ENCODE data around the gene PDXK.

The PDXK gene

GRCh38 chr21:43797925-43798715 lies 79.2 kb downstream of the PDXK start:
- peaks cover 33% of the 10 kb centered on the region for H3K36me3 ChIP-seq (ENCODE audit: control insufficient read depth, insufficient read depth, low read length)
- WGBS (ENCODE audit: extremely low coverage, insufficient coverage, low lambda C conversion rate), result no CpG with 5 or more reads among the region's 30 CpGs
- H3K23ac ChIP-seq (ENCODE audit: low read length), result no peak overlapping the region

GRCh38 chr21:43799301-43799840 lies 80.4 kb downstream of the PDXK start:
- Histone ChIP-seq H3K56ac (ENCODE audit: low read length) (no peak overlapping the region), H3K27me3 (ENCODE audit: insufficient read depth, low read length, poor library complexity) (no peaks in the 10 kb centered on the region), H4K8ac (ENCODE audit: low read depth, low read length) (no peak overlapping the region), H3K36me3 (ENCODE audit: control insufficient read depth, insufficient read depth, low read length) (peaks cover 31% of the 10 kb centered on the region), H3K4me1 (ENCODE audit: control insufficient read depth, low read depth, low read length) (no peaks in the 10 kb centered on the region), H3K4ac (ENCODE audit: low read depth, low read length) (no peak overlapping the region), H4K5ac (ENCODE audit: low read length) (no peak overlapping the region), H2BK15ac (replicated peaks; ENCODE audit: low read depth) (no peak overlapping the region), H3K18ac (ENCODE audit: low read length) (no peak overlapping the region), H2BK5ac (ENCODE audit: low read length) (no peak overlapping the region), H3K79me2 (ENCODE audit: control insufficient read depth, insufficient read depth, low read length) (peaks cover 3% of the 10 kb centered on the region), H3K79me1 (ENCODE audit: low read length) (peaks cover 5% of the 10 kb centered on the region), H2AK5ac (ENCODE audit: low read length) (no peak overlapping the region), H3K9ac (ENCODE audit: low read length) (no peak overlapping the region), H3K23ac (ENCODE audit: low read length) (no peak overlapping the region), H2BK120ac (ENCODE audit: low read depth, low read length) (no peak overlapping the region), H3K27ac (ENCODE audit: low read depth, low read length) (no peak overlapping the region), H3K4me3 (ENCODE audit: low read length) (no peak overlapping the region), H3K4me2 (ENCODE audit: low read length) (no peak overlapping the region)
- no peak for DNase-seq
- no CpG with 5 or more reads among the region's 19 CpGs for WGBS (ENCODE audit: extremely low coverage, insufficient coverage, low lambda C conversion rate)

More at GRCh38 chr21:43797925-43798715, 79.2 kb downstream of the PDXK start:
- Histone ChIP-seq H2AK5ac (ENCODE audit: low read length) (no peak overlapping the region), H3K4me1 (ENCODE audit: control insufficient read depth, low read depth, low read length) (no peaks in the 10 kb centered on the region), H3K4me3 (ENCODE audit: low read length) (no peak overlapping the region), H2BK5ac (ENCODE audit: low read length) (no peak overlapping the region), H4K8ac (ENCODE audit: low read depth, low read length) (no peak overlapping the region), H3K79me2 (ENCODE audit: control insufficient read depth, insufficient read depth, low read length) (peaks cover 11% of the 10 kb centered on the region), H3K56ac (ENCODE audit: low read length) (no peak overlapping the region), H3K27ac (ENCODE audit: low read depth, low read length) (no peak overlapping the region), H3K18ac (ENCODE audit: low read length) (no peak overlapping the region), H3K27me3 (ENCODE audit: insufficient read depth, low read length, poor library complexity) (no peaks in the 10 kb centered on the region), H3K79me1 (ENCODE audit: low read length) (peaks cover 7% of the 10 kb centered on the region), H2BK15ac (replicated peaks; ENCODE audit: low read depth) (no peak overlapping the region), H3K9ac (ENCODE audit: low read length) (no peak overlapping the region), H4K5ac (ENCODE audit: low read length) (no peak overlapping the region), H3K4me2 (ENCODE audit: low read length) (no peak overlapping the region), H2BK120ac (ENCODE audit: low read depth, low read length) (no peak overlapping the region), H3K4ac (ENCODE audit: low read depth, low read length) (no peak overlapping the region)
- no peak for DNase-seq

DNA sequence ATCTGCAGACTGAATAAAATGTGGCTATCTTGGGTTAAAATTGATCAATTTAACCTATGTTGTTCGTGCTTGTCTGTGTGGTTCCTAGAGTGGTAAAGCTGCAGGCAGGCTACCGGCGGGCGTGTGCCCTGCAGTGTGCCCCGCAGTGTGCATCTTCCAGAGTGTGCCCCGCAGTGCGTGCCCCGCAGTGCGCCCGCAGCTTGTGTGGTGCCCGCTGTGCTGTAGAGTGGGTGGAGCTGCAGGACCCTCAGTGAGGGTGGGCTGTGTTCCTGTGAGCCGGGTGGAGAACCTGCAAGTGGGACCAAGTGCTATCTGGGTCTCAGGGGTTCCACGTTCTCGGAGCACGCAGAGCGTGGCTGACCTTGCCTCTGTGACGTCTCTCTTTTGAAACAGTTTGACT lies 81.2 kb downstream of the PDXK start:
- WGBS (ENCODE audit: extremely low coverage, insufficient coverage, low lambda C conversion rate), result no CpG with 5 or more reads among the region's 17 CpGs
- Histone ChIP-seq H4K8ac (ENCODE audit: low read depth, low read length) (no peak overlapping the region), H3K9ac (ENCODE audit: low read length) (no peak overlapping the region), H3K4me3 (ENCODE audit: low read length) (no peak overlapping the region), H2BK15ac (replicated peaks; ENCODE audit: low read depth) (no peak overlapping the region), H3K23ac (ENCODE audit: low read length) (no peak overlapping the region), H3K4me2 (ENCODE audit: low read length) (no peak overlapping the region), H2AK5ac (ENCODE audit: low read length) (no peak overlapping the region), H3K4me1 (ENCODE audit: control insufficient read depth, low read depth, low read length) (no peaks in the 10 kb centered on the region), H3K56ac (ENCODE audit: low read length) (no peak overlapping the region), H3K27ac (ENCODE audit: low read depth, low read length) (no peak overlapping the region), H3K18ac (ENCODE audit: low read length) (no peak overlapping the region), H2BK120ac (ENCODE audit: low read depth, low read length) (no peak overlapping the region), H3K4ac (ENCODE audit: low read depth, low read length) (no peak overlapping the region), H3K79me2 (ENCODE audit: control insufficient read depth, insufficient read depth, low read length) (peaks cover 1% of the 10 kb centered on the region), H3K79me1 (ENCODE audit: low read length) (peaks cover 2% of the 10 kb centered on the region), H4K5ac (ENCODE audit: low read length) (no peak overlapping the region), H3K27me3 (ENCODE audit: insufficient read depth, low read length, poor library complexity) (no peaks in the 10 kb centered on the region), H3K36me3 (ENCODE audit: control insufficient read depth, insufficient read depth, low read length) (peaks cover 29% of the 10 kb centered on the region), H2BK5ac (ENCODE audit: low read length) (no peak overlapping the region)
- no peak for DNase-seq

DNA sequence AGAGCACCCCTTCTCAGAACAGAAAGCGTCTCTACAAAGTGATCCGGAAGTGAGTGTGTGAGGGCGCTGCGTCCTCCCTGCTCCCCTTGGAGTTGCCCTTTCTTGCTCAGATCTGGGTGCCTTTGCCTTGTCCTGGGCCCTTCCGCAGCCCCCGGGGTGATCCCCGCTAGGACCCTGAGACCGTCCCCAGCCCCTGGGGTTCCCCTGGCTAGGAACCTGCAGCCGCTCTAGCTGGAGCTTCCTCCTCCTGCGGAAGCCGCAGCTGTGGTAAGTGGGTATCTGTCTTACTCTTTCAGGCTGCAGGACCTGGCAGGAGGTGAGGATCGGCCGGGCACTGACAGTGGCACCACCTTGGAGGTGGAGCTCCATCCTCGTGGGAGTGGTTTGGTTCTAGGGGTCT lies 81.6 kb downstream of the PDXK start:
- Histone ChIP-seq H2BK5ac (ENCODE audit: low read length) (no peak overlapping the region), H3K56ac (ENCODE audit: low read length) (no peak overlapping the region), H3K27me3 (ENCODE audit: insufficient read depth, low read length, poor library complexity) (no peaks in the 10 kb centered on the region), H3K79me1 (ENCODE audit: low read length) (peaks cover 2% of the 10 kb centered on the region), H3K4me1 (ENCODE audit: control insufficient read depth, low read depth, low read length) (no peaks in the 10 kb centered on the region), H3K4me3 (ENCODE audit: low read length) (no peak overlapping the region), H2BK120ac (ENCODE audit: low read depth, low read length) (no peak overlapping the region), H3K36me3 (ENCODE audit: control insufficient read depth, insufficient read depth, low read length) (peaks cover 29% of the 10 kb centered on the region), H4K8ac (ENCODE audit: low read depth, low read length) (no peak overlapping the region), H3K79me2 (ENCODE audit: control insufficient read depth, insufficient read depth, low read length) (peaks cover 1% of the 10 kb centered on the region), H3K18ac (ENCODE audit: low read length) (no peak overlapping the region), H3K27ac (ENCODE audit: low read depth, low read length) (no peak overlapping the region), H2AK5ac (ENCODE audit: low read length) (no peak overlapping the region), H2BK15ac (replicated peaks; ENCODE audit: low read depth) (no peak overlapping the region), H3K9ac (ENCODE audit: low read length) (no peak overlapping the region), H4K5ac (ENCODE audit: low read length) (no peak overlapping the region), H3K4ac (ENCODE audit: low read depth, low read length) (no peak overlapping the region), H3K23ac (ENCODE audit: low read length) (no peak overlapping the region), H3K4me2 (ENCODE audit: low read length) (no peak overlapping the region)
- no peak for DNase-seq
- no CpG with 5 or more reads among the region's 14 CpGs for WGBS (ENCODE audit: extremely low coverage, insufficient coverage, low lambda C conversion rate)

GRCh38 chr21:43801006-43801783 lies 82.3 kb downstream of the PDXK start:
- no peak overlapping the region for H3K56ac ChIP-seq (ENCODE audit: low read length)
- H3K18ac ChIP-seq (ENCODE audit: low read length), result no peak overlapping the region
- H3K4me1 ChIP-seq (ENCODE audit: control insufficient read depth, low read depth, low read length), result no peaks in the 10 kb centered on the region
- no peak overlapping the region for H2BK15ac ChIP-seq (replicated peaks; ENCODE audit: low read depth)
- no peak overlapping the region for H2BK5ac ChIP-seq (ENCODE audit: low read length)
- peaks cover 29% of the 10 kb centered on the region for H3K36me3 ChIP-seq (ENCODE audit: control insufficient read depth, insufficient read depth, low read length)
- no CpG with 5 or more reads among the region's 42 CpGs for WGBS (ENCODE audit: extremely low coverage, insufficient coverage, low lambda C conversion rate)
- no peaks in the 10 kb centered on the region for H3K27me3 ChIP-seq (ENCODE audit: insufficient read depth, low read length, poor library complexity)
- H3K4me3 ChIP-seq (ENCODE audit: low read length), result no peak overlapping the region
- H4K5ac ChIP-seq (ENCODE audit: low read length), result no peak overlapping the region
- DNase-seq, result no peak
- H3K23ac ChIP-seq (ENCODE audit: low read length), result no peak overlapping the region
- H2AK5ac ChIP-seq (ENCODE audit: low read length), result no peak overlapping the region
- no peak overlapping the region for H3K4ac ChIP-seq (ENCODE audit: low read depth, low read length)
- no peak overlapping the region for H3K27ac ChIP-seq (ENCODE audit: low read depth, low read length)
- H3K79me2 ChIP-seq (ENCODE audit: control insufficient read depth, insufficient read depth, low read length), result peaks cover 1% of the 10 kb centered on the region
- no peak overlapping the region for H3K4me2 ChIP-seq (ENCODE audit: low read length)
- H3K9ac ChIP-seq (ENCODE audit: low read length), result no peak overlapping the region
- H3K79me1 ChIP-seq (ENCODE audit: low read length), result peaks cover 2% of the 10 kb centered on the region
- no peak overlapping the region for H2BK120ac ChIP-seq (ENCODE audit: low read depth, low read length)
- no peak overlapping the region for H4K8ac ChIP-seq (ENCODE audit: low read depth, low read length)
